HepG2 (cell line): ENCODE data around the gene GPR152. TPM values are rescaled to one million over a fixed set of nuclear protein-coding genes. Genes with fewer than 3 reads are reported as not detected.

Experiments
- CC2D1A ChIP-seq: sonication (generic); formaldehyde crosslinking; IDR thresholded peaks from 2 replicates; pipeline ENCODE4 v1.8.1; 2023; ENCODE audit warnings: mild to moderate bottlenecking, missing genetic modification reagents
- HOXA3 ChIP-seq: sonication (generic); formaldehyde crosslinking; IDR thresholded peaks from 2 replicates; pipeline ENCODE4 v1.5.0; 2020; ENCODE audit warnings: missing genetic modification reagents
- POLR2A ChIP-seq, 2 experiments: IDR thresholded peaks; 2 replicates each; pipeline ENCODE4 v1.6.1; 2011; ENCODE audit warnings: low read depth in 2 of 2, low read length in 2 of 2, mild to moderate bottlenecking in 1 of 2, moderate library complexity in 1 of 2; ENCODE audit not compliant: insufficient read depth in 1 of 2
- PRDM15 ChIP-seq: sonication (generic); formaldehyde crosslinking; IDR thresholded peaks from 2 replicates; pipeline ENCODE4 v1.4.0; 2020; ENCODE audit warnings: missing genetic modification reagents
- RFX5 ChIP-seq: IDR thresholded peaks from 2 replicates; pipeline ENCODE4 v1.6.1; 2011; ENCODE audit warnings: low read depth, low read length, improper control_type of control experiment
- STAG1 ChIP-seq: sonication (generic); formaldehyde crosslinking; IDR thresholded peaks from 2 replicates; pipeline ENCODE4 v1.4.0; 2020; ENCODE audit warnings: missing genetic modification reagents
- STAT6 ChIP-seq: sonication (generic); formaldehyde crosslinking; IDR thresholded peaks from 2 replicates; pipeline ENCODE4 v1.4.0; 2020; ENCODE audit warnings: missing genetic modification reagents, mild to moderate bottlenecking, borderline replicate concordance
- THRA ChIP-seq: sonication (generic); formaldehyde crosslinking; IDR thresholded peaks from 2 replicates; pipeline ENCODE4 v1.4.0; 2020; ENCODE audit warnings: missing genetic modification reagents, borderline replicate concordance
- ZFP37 ChIP-seq: sonication (generic); formaldehyde crosslinking; IDR thresholded peaks from 2 replicates; pipeline ENCODE4 v1.4.0; 2020; ENCODE audit warnings: missing genetic modification reagents, borderline replicate concordance
- ZNF333 ChIP-seq: sonication (generic); formaldehyde crosslinking; IDR thresholded peaks from 2 replicates; pipeline ENCODE4 v1.4.0; 2020; ENCODE audit warnings: mild to moderate bottlenecking, missing genetic modification reagents, borderline replicate concordance
- ZNF34 ChIP-seq: sonication (generic); formaldehyde crosslinking; IDR thresholded peaks from 2 replicates; pipeline ENCODE4 v1.4.0; 2020; ENCODE audit warnings: mild to moderate bottlenecking, missing genetic modification reagents, borderline replicate concordance
- ZNF530 ChIP-seq: sonication (generic); formaldehyde crosslinking; IDR thresholded peaks from 2 replicates; pipeline ENCODE4 v1.5.0; 2020; ENCODE audit warnings: low read depth, mild to moderate bottlenecking, missing genetic modification reagents
- ZNF766 ChIP-seq: sonication (generic); formaldehyde crosslinking; IDR thresholded peaks from 2 replicates; pipeline ENCODE4 v1.5.0; 2020; ENCODE audit warnings: missing genetic modification reagents, borderline replicate concordance
- polyA plus RNA-seq, 8 experiments: library from polyadenylated mRNA; depleted of rRNA in 3 of 8; stranded (reverse) in 7 of 8; unstranded in 1 of 8; fragments of >200 nt; fragmentation: Illumina TruSeq in 4 of 8; extraction: Trizol in 4 of 8; gene quantifications; 2 replicates each; pipeline versions ENCODE4 v1.2.1 to v1.2.3, GENCODE V29; 2011 to 2016; ENCODE audit warnings: low read depth in 4 of 8, missing spikeins in 1 of 8, mixed read lengths in 1 of 8; ENCODE audit not compliant: insufficient read depth in 1 of 8
- total RNA-seq, 5 experiments: library from RNA; depleted of rRNA; stranded (reverse); fragments of >200 nt; fragmentation: Illumina TruSeq; extraction: Trizol; gene quantifications; 2 replicates each; pipeline ENCODE4 v1.2.3, GENCODE V29; 2016; ENCODE audit warnings: low read depth in 1 of 5
- TF ChIP-seq, protein P1 (sequence below): sonication (generic); formaldehyde crosslinking; IDR thresholded peaks from 2 replicates; pipeline ENCODE4 v1.4.0; 2020; ENCODE audit warnings: missing genetic modification reagents
- TF ChIP-seq, protein P2 (sequence below): sonication (generic); formaldehyde crosslinking; IDR thresholded peaks from 2 replicates; pipeline ENCODE4 v1.4.0; 2020; ENCODE audit warnings: missing genetic modification reagents, borderline replicate concordance

GPR152 gene
- total and polyA plus RNA-seq, 2 of the 13 experiments (the other 11 are each of a cell fraction or from before 2014, with no cell fraction given), result not detected

DNA sequence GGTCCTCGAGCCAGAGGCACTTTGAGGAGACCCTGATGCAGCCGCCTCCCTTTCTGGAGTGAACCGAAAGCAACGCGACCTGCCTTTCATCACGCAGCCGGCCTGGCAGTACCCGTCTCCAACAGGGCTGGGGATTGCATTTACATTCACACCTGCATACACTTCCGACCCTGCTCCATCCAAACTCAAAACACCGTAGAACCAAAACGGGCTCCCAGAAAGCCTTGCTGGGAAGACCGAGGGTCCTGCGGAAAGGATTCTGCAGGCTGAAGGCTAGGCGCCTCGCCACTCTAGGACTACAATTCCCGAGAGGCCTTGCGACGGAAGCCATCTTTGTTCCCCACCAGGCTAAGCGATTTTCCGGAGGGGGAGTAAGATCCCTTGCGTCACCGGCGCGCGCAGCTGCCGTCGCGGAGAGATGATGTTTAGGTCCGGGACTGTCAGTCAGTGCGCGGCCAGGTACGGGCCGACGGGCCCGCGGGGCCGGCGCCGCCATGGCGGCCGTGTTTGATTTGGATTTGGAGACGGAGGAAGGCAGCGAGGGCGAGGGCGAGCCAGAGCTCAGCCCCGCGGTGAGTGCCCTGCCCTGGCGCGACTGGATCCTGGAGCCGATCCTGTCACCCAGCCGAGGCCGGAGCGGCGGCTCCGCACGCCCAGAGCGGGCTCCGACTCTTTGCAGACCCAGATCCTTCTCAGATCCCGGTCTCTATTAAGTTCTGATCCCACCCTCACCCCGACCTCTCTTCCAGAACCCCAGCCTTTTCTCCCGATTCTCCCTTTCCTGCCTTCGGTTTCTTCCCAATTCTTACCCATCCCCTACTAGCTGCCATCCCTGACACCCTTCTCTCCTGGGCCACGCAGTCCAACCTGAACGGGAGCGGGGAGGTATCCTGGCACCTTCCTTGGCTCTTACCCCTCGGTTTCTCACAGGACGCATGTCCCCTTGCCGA lies 24.2 kb downstream of the GPR152 start, which contains the start of gene RPS6KB2 (continued):
- no peak for TF ChIP-seq CC2D1A (CRISPR knock-in tag)
- TF ChIP-seq ZFP37 (CRISPR knock-in tag), result 0 out of 2 replicates have a peak, but pooled peaks have one; percentile 85
- TF ChIP-seq, protein P1, sequence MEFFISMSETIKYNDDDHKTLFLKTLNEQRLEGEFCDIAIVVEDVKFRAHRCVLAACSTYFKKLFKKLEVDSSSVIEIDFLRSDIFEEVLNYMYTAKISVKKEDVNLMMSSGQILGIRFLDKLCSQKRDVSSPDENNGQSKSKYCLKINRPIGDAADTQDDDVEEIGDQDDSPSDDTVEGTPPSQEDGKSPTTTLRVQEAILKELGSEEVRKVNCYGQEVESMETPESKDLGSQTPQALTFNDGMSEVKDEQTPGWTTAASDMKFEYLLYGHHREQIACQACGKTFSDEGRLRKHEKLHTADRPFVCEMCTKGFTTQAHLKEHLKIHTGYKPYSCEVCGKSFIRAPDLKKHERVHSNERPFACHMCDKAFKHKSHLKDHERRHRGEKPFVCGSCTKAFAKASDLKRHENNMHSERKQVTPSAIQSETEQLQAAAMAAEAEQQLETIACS, result peak; percentile 59; the same call in 1 of the 2 replicates
- peak; percentile 75; the same call in 1 of the 2 replicates for TF ChIP-seq ZNF766 (CRISPR knock-in tag)
- TF ChIP-seq HOXA3 (CRISPR knock-in tag), result peak; percentile 99
- TF ChIP-seq ZNF34 (CRISPR knock-in tag), result 0 out of 2 replicates have a peak, but pooled peaks have one; percentile 53
- TF ChIP-seq POLR2A (IDR thresholded peaks at IDR 0.05; ENCODE audit: insufficient read depth in 1 of 2, low read depth in 2 of 2, low read length in 2 of 2), result peak; percentile 80
- TF ChIP-seq THRA (CRISPR knock-in tag), result peak; percentile 58; the same call in 1 of the 2 replicates
- TF ChIP-seq STAT6, result peak; percentile 93; the same call in 1 of the 2 replicates
- no peak for TF ChIP-seq ZNF333 (CRISPR knock-in tag)
- peak; percentile 24; the same call in 1 of the 2 replicates for TF ChIP-seq RFX5
- TF ChIP-seq ZNF530 (CRISPR knock-in tag), result no peak
- TF ChIP-seq PRDM15 (CRISPR knock-in tag), result 0 out of 2 replicates have a peak, but pooled peaks have one; percentile 38
- TF ChIP-seq STAG1 (CRISPR knock-in tag), result peak; percentile 21; the same call in 1 of the 2 replicates
- TF ChIP-seq, protein P2, sequence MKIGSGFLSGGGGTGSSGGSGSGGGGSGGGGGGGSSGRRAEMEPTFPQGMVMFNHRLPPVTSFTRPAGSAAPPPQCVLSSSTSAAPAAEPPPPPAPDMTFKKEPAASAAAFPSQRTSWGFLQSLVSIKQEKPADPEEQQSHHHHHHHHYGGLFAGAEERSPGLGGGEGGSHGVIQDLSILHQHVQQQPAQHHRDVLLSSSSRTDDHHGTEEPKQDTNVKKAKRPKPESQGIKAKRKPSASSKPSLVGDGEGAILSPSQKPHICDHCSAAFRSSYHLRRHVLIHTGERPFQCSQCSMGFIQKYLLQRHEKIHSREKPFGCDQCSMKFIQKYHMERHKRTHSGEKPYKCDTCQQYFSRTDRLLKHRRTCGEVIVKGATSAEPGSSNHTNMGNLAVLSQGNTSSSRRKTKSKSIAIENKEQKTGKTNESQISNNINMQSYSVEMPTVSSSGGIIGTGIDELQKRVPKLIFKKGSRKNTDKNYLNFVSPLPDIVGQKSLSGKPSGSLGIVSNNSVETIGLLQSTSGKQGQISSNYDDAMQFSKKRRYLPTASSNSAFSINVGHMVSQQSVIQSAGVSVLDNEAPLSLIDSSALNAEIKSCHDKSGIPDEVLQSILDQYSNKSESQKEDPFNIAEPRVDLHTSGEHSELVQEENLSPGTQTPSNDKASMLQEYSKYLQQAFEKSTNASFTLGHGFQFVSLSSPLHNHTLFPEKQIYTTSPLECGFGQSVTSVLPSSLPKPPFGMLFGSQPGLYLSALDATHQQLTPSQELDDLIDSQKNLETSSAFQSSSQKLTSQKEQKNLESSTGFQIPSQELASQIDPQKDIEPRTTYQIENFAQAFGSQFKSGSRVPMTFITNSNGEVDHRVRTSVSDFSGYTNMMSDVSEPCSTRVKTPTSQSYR (CRISPR knock-in tag), result peak; percentile 80; the same call in 1 of the 2 replicates
